HepG2 (cell line): ENCODE data around the gene MDP1. TPM values are rescaled to one million over a fixed set of nuclear protein-coding genes. Genes with fewer than 3 reads are reported as not detected.

Source experiments
- ATF7 ChIP-seq, 2 experiments: fragments of 450-650 bp in 1 of 2; sonication (generic) in 1 of 2; formaldehyde crosslinking in 1 of 2; IDR thresholded peaks; 2 replicates each; pipeline versions ENCODE4 v1.4.0 to v1.6.1; 2016 to 2020; ENCODE audit warnings: antibody characterized with exemption in 1 of 2, mild to moderate bottlenecking in 1 of 2, missing genetic modification reagents in 1 of 2
- BRCA1 ChIP-seq: sonication (generic); formaldehyde crosslinking; IDR thresholded peaks from 2 replicates; pipeline ENCODE4 v1.4.0; 2020; ENCODE audit warnings: missing genetic modification reagents
- ETS1 ChIP-seq: sonication (generic); formaldehyde crosslinking; IDR thresholded peaks from 2 replicates; pipeline ENCODE4 v1.4.0; 2020; ENCODE audit warnings: missing genetic modification reagents
- KDM2A ChIP-seq: sonication (generic); formaldehyde crosslinking; IDR thresholded peaks from 2 replicates; pipeline ENCODE4 v1.4.0; 2020; ENCODE audit warnings: low read depth, missing genetic modification reagents, borderline replicate concordance
- KLF16 ChIP-seq, 2 experiments: sonication (generic) in 1 of 2; formaldehyde crosslinking in 1 of 2; IDR thresholded peaks; 2 replicates each; pipeline versions ENCODE4 v1.6.1 to v1.8.0; 2016 to 2023; ENCODE audit warnings: missing genetic modification reagents in 2 of 2, missing compliant biosample characterization in 1 of 2
- MLLT10 ChIP-seq: sonication (generic); formaldehyde crosslinking; IDR thresholded peaks from 2 replicates; pipeline ENCODE4 v1.4.0; 2020; ENCODE audit warnings: missing genetic modification reagents
- PITX1 ChIP-seq: sonication (generic); formaldehyde crosslinking; IDR thresholded peaks from 2 replicates; pipeline ENCODE4 v1.5.1; 2020; ENCODE audit warnings: mild to moderate bottlenecking, missing genetic modification reagents
- PPARG ChIP-seq: conservative IDR thresholded peaks from 2 replicates; pipeline ENCODE4 v1.6.1; 2016; ENCODE audit warnings: missing biosample characterization, missing genetic modification reagents
- SRY ChIP-seq: sonication (generic); formaldehyde crosslinking; IDR thresholded peaks from 2 replicates; pipeline ENCODE4 v1.8.0; 2022; ENCODE audit warnings: mild to moderate bottlenecking, missing genetic modification reagents
- SYNCRIP ChIP-seq: fragments of 200-400 bp; formaldehyde crosslinking; IDR thresholded peaks from 2 replicates; pipeline ENCODE4 v1.6.1; 2018; ENCODE audit warnings: mild to moderate bottlenecking, low read depth, low read length; ENCODE audit not compliant: insufficient read depth
- THAP11 ChIP-seq: IDR thresholded peaks from 2 replicates; pipeline ENCODE4 v1.6.1; 2016; ENCODE audit warnings: missing biosample characterization, missing genetic modification reagents
- ZNF574 ChIP-seq: sonication (generic); formaldehyde crosslinking; IDR thresholded peaks from 2 replicates; pipeline ENCODE4 v1.4.0; 2020; ENCODE audit warnings: missing genetic modification reagents
- ZNF619 ChIP-seq: sonication (generic); formaldehyde crosslinking; IDR thresholded peaks from 2 replicates; pipeline ENCODE4 v1.4.0; 2020; ENCODE audit warnings: mild to moderate bottlenecking, missing genetic modification reagents
- ZNF691 ChIP-seq: sonication (generic); formaldehyde crosslinking; IDR thresholded peaks from 2 replicates; pipeline ENCODE4 v1.4.0; 2020; ENCODE audit warnings: missing genetic modification reagents, low read depth, mild to moderate bottlenecking, borderline replicate concordance
- ZNF782 ChIP-seq: sonication (generic); formaldehyde crosslinking; IDR thresholded peaks from 2 replicates; pipeline ENCODE4 v1.4.0; 2020; ENCODE audit warnings: missing genetic modification reagents, mild to moderate bottlenecking, borderline replicate concordance
- polyA plus RNA-seq, 8 experiments: library from polyadenylated mRNA; depleted of rRNA in 3 of 8; stranded (reverse) in 7 of 8; unstranded in 1 of 8; fragments of >200 nt; fragmentation: Illumina TruSeq in 4 of 8; extraction: Trizol in 4 of 8; gene quantifications; 2 replicates each; pipeline versions ENCODE4 v1.2.1 to v1.2.3, GENCODE V29; 2011 to 2016; ENCODE audit warnings: low read depth in 4 of 8, missing spikeins in 1 of 8, mixed read lengths in 1 of 8; ENCODE audit not compliant: insufficient read depth in 1 of 8
- total RNA-seq, 5 experiments: library from RNA; depleted of rRNA; stranded (reverse); fragments of >200 nt; fragmentation: Illumina TruSeq; extraction: Trizol; gene quantifications; 2 replicates each; pipeline ENCODE4 v1.2.3, GENCODE V29; 2016; ENCODE audit warnings: low read depth in 1 of 5
- TF ChIP-seq, protein P1 (sequence below): sonication (generic); formaldehyde crosslinking; IDR thresholded peaks from 2 replicates; pipeline ENCODE4 v1.4.0; 2020; ENCODE audit warnings: missing genetic modification reagents, borderline replicate concordance
- TF ChIP-seq, protein P2 (sequence below): IDR thresholded peaks from 2 replicates; pipeline ENCODE4 v1.6.1; 2018; ENCODE audit warnings: missing genetic modification reagents, mild to moderate bottlenecking, missing compliant biosample characterization

MDP1 gene
- total and polyA plus RNA-seq, 2 of the 13 experiments (the other 11 are each of a cell fraction or from before 2014, with no cell fraction given): 44.1 to 48.7 TPM

DNA sequence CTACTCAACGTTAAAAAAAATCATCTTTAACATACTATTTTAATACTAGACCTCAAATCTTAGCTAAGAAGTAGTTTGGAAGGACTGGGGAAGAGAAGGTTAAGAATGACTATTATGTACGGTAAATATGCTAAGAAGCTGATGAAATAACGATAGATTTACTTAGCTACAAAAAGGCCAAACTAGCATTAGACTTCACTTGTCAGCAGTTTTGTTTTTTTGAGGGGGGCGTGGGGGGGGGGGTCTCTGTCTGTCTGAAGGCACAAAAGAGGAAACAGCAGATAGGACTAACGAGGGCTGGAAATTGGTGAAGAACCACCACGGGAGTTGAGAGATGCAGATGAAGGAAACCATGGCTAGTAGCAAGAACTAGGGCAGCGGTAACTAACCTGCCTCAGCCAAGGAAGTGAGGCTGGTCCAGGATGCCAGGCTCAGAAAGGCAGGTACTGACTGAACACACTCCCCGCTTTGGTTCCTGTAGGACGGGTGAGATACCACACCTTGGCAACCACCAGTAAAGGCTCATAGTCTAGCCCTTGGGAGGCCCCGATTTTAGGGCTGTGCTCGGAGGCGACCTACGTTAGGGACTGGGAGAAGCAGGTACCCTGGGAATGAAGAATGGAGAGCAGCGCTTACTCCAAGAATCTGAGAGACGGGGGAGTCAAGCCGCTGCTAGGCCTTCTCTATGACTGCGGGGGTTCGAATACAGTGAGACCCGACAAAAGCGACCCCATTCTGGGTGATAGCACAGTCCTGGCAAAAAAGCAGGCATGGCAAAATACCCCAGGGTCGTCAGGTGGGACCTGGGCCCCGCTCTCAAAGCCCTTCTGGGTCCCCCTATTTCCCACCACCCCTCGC lies 15.6 kb upstream of the MDP1 start (continued):
- TF ChIP-seq THAP11 (CRISPR knock-in tag) (no peak), KLF16 (CRISPR knock-in tag; IDR thresholded peaks at IDR 0.05) (no peak; a peak in 1 of 4 replicates), ZNF782 (CRISPR knock-in tag) (peak; percentile 39; the same call in 1 of the 2 replicates), PITX1 (0 out of 2 replicates have a peak, but pooled peaks have one; percentile 55), MLLT10 (no peak), ETS1 (CRISPR knock-in tag) (no peak), ZNF691 (CRISPR knock-in tag) (no peak; the same call in 1 of the 2 replicates), BRCA1 (no peak), ATF7 (IDR thresholded peaks at IDR 0.05) (no peak), ATF7 (CRISPR knock-in tag; IDR thresholded peaks at IDR 0.05) (no peak; the same call in 1 of the 2 replicates), ZNF619 (CRISPR knock-in tag) (peak; percentile 95), SRY (peak; percentile 68; the same call in 1 of the 2 replicates), ZNF574 (no peak), PPARG (CRISPR knock-in tag) (no peak), SYNCRIP (no peak), KDM2A (CRISPR knock-in tag) (no peak)
- TF ChIP-seq, protein P1, sequence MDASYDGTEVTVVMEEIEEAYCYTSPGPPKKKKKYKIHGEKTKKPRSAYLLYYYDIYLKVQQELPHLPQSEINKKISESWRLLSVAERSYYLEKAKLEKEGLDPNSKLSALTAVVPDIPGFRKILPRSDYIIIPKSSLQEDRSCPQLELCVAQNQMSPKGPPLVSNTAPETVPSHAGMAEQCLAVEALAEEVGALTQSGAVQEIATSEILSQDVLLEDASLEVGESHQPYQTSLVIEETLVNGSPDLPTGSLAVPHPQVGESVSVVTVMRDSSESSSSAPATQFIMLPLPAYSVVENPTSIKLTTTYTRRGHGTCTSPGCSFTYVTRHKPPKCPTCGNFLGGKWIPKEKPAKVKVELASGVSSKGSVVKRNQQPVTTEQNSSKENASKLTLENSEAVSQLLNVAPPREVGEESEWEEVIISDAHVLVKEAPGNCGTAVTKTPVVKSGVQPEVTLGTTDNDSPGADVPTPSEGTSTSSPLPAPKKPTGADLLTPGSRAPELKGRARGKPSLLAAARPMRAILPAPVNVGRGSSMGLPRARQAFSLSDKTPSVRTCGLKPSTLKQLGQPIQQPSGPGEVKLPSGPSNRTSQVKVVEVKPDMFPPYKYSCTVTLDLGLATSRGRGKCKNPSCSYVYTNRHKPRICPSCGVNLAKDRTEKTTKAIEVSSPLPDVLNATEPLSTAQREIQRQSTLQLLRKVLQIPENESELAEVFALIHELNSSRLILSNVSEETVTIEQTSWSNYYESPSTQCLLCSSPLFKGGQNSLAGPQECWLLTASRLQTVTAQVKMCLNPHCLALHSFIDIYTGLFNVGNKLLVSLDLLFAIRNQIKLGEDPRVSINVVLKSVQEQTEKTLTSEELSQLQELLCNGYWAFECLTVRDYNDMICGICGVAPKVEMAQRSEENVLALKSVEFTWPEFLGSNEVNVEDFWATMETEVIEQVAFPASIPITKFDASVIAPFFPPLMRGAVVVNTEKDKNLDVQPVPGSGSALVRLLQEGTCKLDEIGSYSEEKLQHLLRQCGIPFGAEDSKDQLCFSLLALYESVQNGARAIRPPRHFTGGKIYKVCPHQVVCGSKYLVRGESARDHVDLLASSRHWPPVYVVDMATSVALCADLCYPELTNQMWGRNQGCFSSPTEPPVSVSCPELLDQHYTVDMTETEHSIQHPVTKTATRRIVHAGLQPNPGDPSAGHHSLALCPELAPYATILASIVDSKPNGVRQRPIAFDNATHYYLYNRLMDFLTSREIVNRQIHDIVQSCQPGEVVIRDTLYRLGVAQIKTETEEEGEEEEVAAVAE: no peak; the same call in 1 of the 2 replicates
- TF ChIP-seq, protein P2, sequence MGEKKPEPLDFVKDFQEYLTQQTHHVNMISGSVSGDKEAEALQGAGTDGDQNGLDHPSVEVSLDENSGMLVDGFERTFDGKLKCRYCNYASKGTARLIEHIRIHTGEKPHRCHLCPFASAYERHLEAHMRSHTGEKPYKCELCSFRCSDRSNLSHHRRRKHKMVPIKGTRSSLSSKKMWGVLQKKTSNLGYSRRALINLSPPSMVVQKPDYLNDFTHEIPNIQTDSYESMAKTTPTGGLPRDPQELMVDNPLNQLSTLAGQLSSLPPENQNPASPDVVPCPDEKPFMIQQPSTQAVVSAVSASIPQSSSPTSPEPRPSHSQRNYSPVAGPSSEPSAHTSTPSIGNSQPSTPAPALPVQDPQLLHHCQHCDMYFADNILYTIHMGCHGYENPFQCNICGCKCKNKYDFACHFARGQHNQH (CRISPR knock-in tag): no peak
